ENCODE data around the gene GALNT16.

DNA sequence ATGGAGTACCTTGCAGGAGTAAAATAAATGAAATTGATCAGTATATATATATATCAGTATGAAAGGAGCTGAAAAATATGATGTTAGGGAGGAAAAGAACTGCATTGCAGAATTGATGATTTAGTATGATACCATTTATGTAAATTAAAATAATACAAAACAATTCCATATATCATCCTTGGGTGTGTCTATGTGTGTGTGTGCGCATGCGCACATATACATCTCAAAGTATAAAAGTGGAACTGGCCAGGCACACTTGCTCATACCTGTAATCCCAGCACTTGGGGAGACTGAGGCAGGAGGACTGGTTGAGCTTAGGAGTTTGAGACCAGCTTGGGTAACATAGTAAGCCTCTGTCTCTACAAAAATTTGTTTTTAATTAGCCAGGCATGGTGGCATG, 15.4 kb downstream of the GALNT16 start:
- TF ChIP-seq, protein P1, sequence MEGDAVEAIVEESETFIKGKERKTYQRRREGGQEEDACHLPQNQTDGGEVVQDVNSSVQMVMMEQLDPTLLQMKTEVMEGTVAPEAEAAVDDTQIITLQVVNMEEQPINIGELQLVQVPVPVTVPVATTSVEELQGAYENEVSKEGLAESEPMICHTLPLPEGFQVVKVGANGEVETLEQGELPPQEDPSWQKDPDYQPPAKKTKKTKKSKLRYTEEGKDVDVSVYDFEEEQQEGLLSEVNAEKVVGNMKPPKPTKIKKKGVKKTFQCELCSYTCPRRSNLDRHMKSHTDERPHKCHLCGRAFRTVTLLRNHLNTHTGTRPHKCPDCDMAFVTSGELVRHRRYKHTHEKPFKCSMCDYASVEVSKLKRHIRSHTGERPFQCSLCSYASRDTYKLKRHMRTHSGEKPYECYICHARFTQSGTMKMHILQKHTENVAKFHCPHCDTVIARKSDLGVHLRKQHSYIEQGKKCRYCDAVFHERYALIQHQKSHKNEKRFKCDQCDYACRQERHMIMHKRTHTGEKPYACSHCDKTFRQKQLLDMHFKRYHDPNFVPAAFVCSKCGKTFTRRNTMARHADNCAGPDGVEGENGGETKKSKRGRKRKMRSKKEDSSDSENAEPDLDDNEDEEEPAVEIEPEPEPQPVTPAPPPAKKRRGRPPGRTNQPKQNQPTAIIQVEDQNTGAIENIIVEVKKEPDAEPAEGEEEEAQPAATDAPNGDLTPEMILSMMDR (IDR thresholded peaks at IDR 0.05; ENCODE audit: poor library complexity) = no peak
- TF ChIP-seq EZH2 (IDR thresholded peaks at IDR 0.05; ENCODE audit: borderline replicate concordance) = no peak
- no peak for TF ChIP-seq EZH2phosphoT487 (IDR thresholded peaks at IDR 0.05; ENCODE audit: low read depth, severe bottlenecking, unreplicated experiment)
